Stimulated activated CD8-positive, alpha-beta memory T cell treated with anti-CD3 and anti-CD28 coated beads, Interleukin-2, amount 100 ng/mL, for 48 hours (primary cell): ENCODE data around the gene SHOC2.

Source experiments
- DNase-seq, 2 donors: peaks; one replicate each; pipeline ENCODE4 v3.0.0-alpha.2; 2020; ENCODE audit warnings: low read depth in 2 of 2

SHOC2 gene

GRCh38 chr10:110946496-110946895 lies 27.1 kb downstream of the SHOC2 start:
- DNase-seq = no peak

- DNase-seq = no peak
Measured at GRCh38 chr10:110947061-110947595, 27.7 kb downstream of the SHOC2 start.

- DNase-seq = no peak
Measured at GRCh38 chr10:110951381-110951780, 32.0 kb downstream of the SHOC2 start.

- no peak for DNase-seq
Measured at GRCh38 chr10:110957606-110958005, 38.2 kb downstream of the SHOC2 start.

GRCh38 chr10:110959379-110960332 lies 40.3 kb downstream of the SHOC2 start:
- no peak for DNase-seq

- DNase-seq = no peak
Measured at GRCh38 chr10:110960333-110960712, 40.9 kb downstream of the SHOC2 start.

- no peak for DNase-seq
Measured at GRCh38 chr10:110962443-110962842, 43.0 kb downstream of the SHOC2 start.

- no peak for DNase-seq
Measured at GRCh38 chr10:110963162-110963561, 43.8 kb downstream of the SHOC2 start.

GRCh38 chr10:110964681-110965080 lies 45.3 kb downstream of the SHOC2 start:
- no peak for DNase-seq

- no peak for DNase-seq
Measured at GRCh38 chr10:110965216-110965615, 45.8 kb downstream of the SHOC2 start.

- no peak for DNase-seq
Measured at GRCh38 chr10:110966146-110966545, 46.7 kb downstream of the SHOC2 start.

- DNase-seq = no peak
Measured at GRCh38 chr10:110967009-110967630, 47.7 kb downstream of the SHOC2 start.

GRCh38 chr10:110967645-110968044 lies 48.2 kb downstream of the SHOC2 start:
- DNase-seq = no peak

GRCh38 chr10:110969183-110969582 lies 49.8 kb downstream of the SHOC2 start:
- DNase-seq = no peak

- no peak for DNase-seq
Measured at GRCh38 chr10:110971638-110972037, 52.2 kb downstream of the SHOC2 start.

GRCh38 chr10:110972231-110973134 lies 53.1 kb downstream of the SHOC2 start:
- DNase-seq = no peak

GRCh38 chr10:110973400-110973799 lies 54.0 kb downstream of the SHOC2 start:
- DNase-seq = no peak

GRCh38 chr10:110976577-110976976 lies 57.2 kb downstream of the SHOC2 start:
- DNase-seq = no peak

- DNase-seq = no peak
Measured at GRCh38 chr10:110977662-110978061, 58.3 kb downstream of the SHOC2 start.

GRCh38 chr10:110978204-110978603 lies 58.8 kb downstream of the SHOC2 start:
- DNase-seq = no peak

- no peak for DNase-seq
Measured at GRCh38 chr10:110979611-110980010, 60.2 kb downstream of the SHOC2 start.

- no peak for DNase-seq
Measured at GRCh38 chr10:110980807-110981206, 61.4 kb downstream of the SHOC2 start.
